Endothelial cell of umbilical vein (primary cell): ENCODE data around the gene COG2. TPM values are rescaled to one million over a fixed set of nuclear protein-coding genes. Genes with fewer than 3 reads are reported as not detected.

Experiments
- BruUV-seq: library from RNA; stranded (reverse); fragments of 400-500 nt; replicated peaks from 2 replicates; lab custom pipeline; 2021; lab: Mats Ljungman, UMichigan
- CTCF ChIA-PET: fragments of 300-600, 350-600 bp; sonication (Branson Sonifier 250); formaldehyde crosslinking; loops from one replicate; lab custom pipeline; 2021; ENCODE audit warnings: antibody characterized with exemption, inconsistent platforms; lab: Charles Lee
- POLR2A ChIA-PET: fragments of 300-600, 350-600 bp; sonication (Branson Sonifier 250); formaldehyde crosslinking; loops from one replicate; lab custom pipeline; 2021; ENCODE audit warnings: antibody characterized with exemption, inconsistent platforms; lab: Charles Lee
- DNase-seq: peaks from one replicate; pipeline ENCODE4 v3.0.0-alpha.2; 2011; ENCODE audit warnings: low read depth, low spot score
- FAIRE-seq: peaks from 2 replicates; lab custom pipeline; 2011; peaks lifted over from hg19 to GRCh38; lab: Jason Lieb, UNC
- H2AFZ ChIP-seq: 2 replicates; pipeline ENCODE4 v1.6.0; 2012; ENCODE audit warnings: low read depth, low read length, control low read depth, inconsistent platforms
- H3K27ac ChIP-seq: 2 replicates; pipeline ENCODE4 v1.5.1; 2011; ENCODE audit warnings: low read depth, mild to moderate bottlenecking, control low read depth, low read length, moderate library complexity; ENCODE audit not compliant: insufficient read depth
- H3K27me3 ChIP-seq, 2 experiments: 2 replicates each; pipeline versions ENCODE4 v1.6.0 to v1.6.1; 2011; ENCODE audit warnings: low read length in 2 of 2, mixed read lengths in 1 of 2; ENCODE audit not compliant: control insufficient read depth in 2 of 2, insufficient read depth in 2 of 2
- H3K36me3 ChIP-seq, 2 experiments: 2 replicates in 1 of 2; 3 replicates in 1 of 2; pipeline ENCODE4 v1.5.1; 2011; ENCODE audit warnings: low read length in 2 of 2, mild to moderate bottlenecking in 1 of 2, moderate library complexity in 1 of 2; ENCODE audit not compliant: control insufficient read depth in 2 of 2, insufficient read depth in 2 of 2; ENCODE audit errors: extremely low read depth in 1 of 2
- H3K4me1 ChIP-seq: 3 replicates; pipeline ENCODE4 v1.5.1; 2011; ENCODE audit warnings: mild to moderate bottlenecking, low read length; ENCODE audit not compliant: control insufficient read depth, insufficient read depth; ENCODE audit errors: extremely low read depth
- H3K4me2 ChIP-seq: 2 replicates; pipeline ENCODE4 v1.6.1; 2011; ENCODE audit warnings: low read length, control low read depth, mixed read lengths; ENCODE audit not compliant: insufficient read depth
- H3K4me3 ChIP-seq, 3 experiments: fragments of 200-600 bp in 1 of 3; sonication (generic), shearing (Covaris generic) in 1 of 3; replicated peaks in 1 of 3; 2 replicates each; pipeline ENCODE4 v1.5.1; 2011 to 2016; ENCODE audit warnings: control low read depth in 3 of 3, low read length in 3 of 3, mild to moderate bottlenecking in 2 of 3, inconsistent platforms in 1 of 3, low read depth in 1 of 3, moderate library complexity in 1 of 3; ENCODE audit not compliant: insufficient read depth in 1 of 3
- H3K79me2 ChIP-seq: 2 replicates; pipeline ENCODE4 v1.6.0; 2012; ENCODE audit warnings: low read length, inconsistent platforms; ENCODE audit not compliant: control insufficient read depth, insufficient read depth
- H3K9ac ChIP-seq: replicated peaks from 2 replicates; pipeline ENCODE3; 2011; ENCODE audit warnings: low read length, control low read depth; ENCODE audit not compliant: insufficient read depth; ENCODE audit errors: extremely low read depth
- H3K9me1 ChIP-seq: replicated peaks from 3 replicates; pipeline ENCODE4 v1.6.0; 2011; ENCODE audit warnings: mild to moderate bottlenecking, low read length; ENCODE audit not compliant: control insufficient read depth, insufficient read depth; ENCODE audit errors: extremely low read depth
- H3K9me3 ChIP-seq: replicated peaks from 2 replicates; pipeline ENCODE4 v1.5.1; 2012; ENCODE audit warnings: low read length, inconsistent platforms; ENCODE audit not compliant: control insufficient read depth, insufficient read depth
- H4K20me1 ChIP-seq: replicated peaks from 2 replicates; pipeline ENCODE3; 2011; ENCODE audit warnings: mild to moderate bottlenecking, low read length; ENCODE audit not compliant: control insufficient read depth, insufficient read depth; ENCODE audit errors: extremely low read depth
- EZH2 ChIP-seq: IDR thresholded peaks from 2 replicates; pipeline ENCODE4 v1.6.1; 2012; ENCODE audit warnings: borderline replicate concordance, low read depth, mild to moderate bottlenecking, moderate library complexity, low read length, inconsistent platforms; ENCODE audit not compliant: severe bottlenecking
- FOS ChIP-seq: IDR thresholded peaks from 2 replicates; pipeline ENCODE4 v1.6.1; 2011; ENCODE audit warnings: mild to moderate bottlenecking, low read length, moderate library complexity, borderline replicate concordance; ENCODE audit not compliant: insufficient read depth
- GATA2 ChIP-seq: IDR thresholded peaks from 2 replicates; pipeline ENCODE4 v1.7.0; 2011; ENCODE audit warnings: low read depth, mild to moderate bottlenecking, moderate library complexity, mixed read lengths, low read length; ENCODE audit not compliant: insufficient read length, insufficient read depth
- JUN ChIP-seq: IDR thresholded peaks from 2 replicates; pipeline ENCODE4 v1.6.1; 2011; ENCODE audit warnings: borderline replicate concordance, low read depth; ENCODE audit not compliant: insufficient read length, insufficient read depth
- MYC ChIP-seq: IDR thresholded peaks from one replicate; pipeline ENCODE4 v1.6.1; 2011; ENCODE audit warnings: mild to moderate bottlenecking, low read depth, low read length
- POLR2A ChIP-seq: IDR thresholded peaks from 2 replicates; pipeline ENCODE4 v1.6.1; 2012; ENCODE audit warnings: low read depth, mild to moderate bottlenecking, control low read depth, low read length
- POLR2AphosphoS5 ChIP-seq: IDR thresholded peaks from 2 replicates; pipeline ENCODE4 v1.6.1; 2012; ENCODE audit warnings: low read depth, mild to moderate bottlenecking, control low read depth, low read length, moderate library complexity; ENCODE audit not compliant: insufficient read depth
- dilution Hi-C: fragments of 300-500 bp; cut with MboI; formaldehyde crosslinking; loops from one replicate; pipeline ENCODE4 v1.15.0; 2019; ENCODE audit warnings: low sequenced_read_pairs; ENCODE audit not compliant: extremely low pct_ligation_motif_present
- intact Hi-C: fragments of 100-400 bp; cut with micrococcal nuclease; formaldehyde crosslinking; loops from one replicate; pipeline ENCODE4 v1.10.0; 2022
- polyA plus RNA-seq, 4 experiments: library from polyadenylated mRNA; depleted of rRNA in 3 of 4; stranded (reverse) in 3 of 4; unstranded in 1 of 4; fragments of >200 nt; gene quantifications; 2 replicates each; pipeline versions ENCODE4 v1.2.1 to v1.2.3, GENCODE V29; 2011 to 2012; ENCODE audit warnings: missing spikeins in 1 of 4
- total RNA-seq: library from RNA; stranded (reverse); gene quantifications from 2 replicates; pipeline ENCODE4 v1.2.3, GENCODE V29; 2021
- TF ChIP-seq, protein P1 (sequence below), 2 donors: IDR thresholded peaks; 1 replicate in 1 of 2; 2 replicates in 1 of 2; pipeline ENCODE4 v1.5.1; 2011; ENCODE audit warnings: low read length in 2 of 2, mild to moderate bottlenecking in 2 of 2, moderate library complexity in 2 of 2, control low read depth in 1 of 2, inconsistent platforms in 1 of 2, low read depth in 1 of 2; ENCODE audit not compliant: insufficient read depth in 1 of 2; ENCODE audit errors: extremely low read depth in 1 of 2
- TF ChIP-seq, protein P2 (sequence below): IDR thresholded peaks from 2 replicates; pipeline ENCODE4 v1.6.1; 2011; ENCODE audit not compliant: insufficient read depth, insufficient read length

COG2 gene
- total and polyA plus RNA-seq, 2 donors (not counting 3 experiments of a cell fraction or from before 2014, with no cell fraction given), result 7.6 to 24.2 TPM

DNA sequence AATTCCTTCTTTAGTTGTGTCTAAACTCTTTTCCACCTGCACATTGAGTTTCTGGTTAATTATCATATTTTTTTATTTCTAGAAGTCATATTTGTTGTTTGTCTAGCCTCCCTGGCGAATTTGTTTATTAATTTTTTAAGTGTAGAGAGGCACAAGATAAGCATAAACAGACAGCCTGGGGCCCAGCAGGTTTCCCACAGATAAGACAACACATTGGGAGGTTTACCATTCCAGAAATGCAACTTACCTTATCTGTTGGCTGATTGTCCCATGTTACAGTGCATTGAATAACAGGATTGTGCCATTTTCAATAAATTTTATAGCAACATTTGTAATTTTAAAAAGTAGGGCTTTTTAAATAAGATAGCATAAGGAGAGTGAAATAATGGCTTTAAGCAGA, 34.9 kb downstream of the COG2 start:
- Histone ChIP-seq H3K9me1 (no peaks in the 10 kb centered on the region), H4K20me1 (no peaks in the 10 kb centered on the region), H3K4me2 (no peak overlapping the region), H3K27me3 (no peaks in the 10 kb centered on the region), H3K27ac (no peak overlapping the region), H3K4me1 (peaks cover 4% of the 10 kb centered on the region), H3K79me2 (no peaks in the 10 kb centered on the region), H3K36me3 (peaks cover 3 to 14% of the 10 kb centered on the region in 2 experiments), H2AFZ (no peak overlapping the region), H3K9me3 (no peaks in the 10 kb centered on the region), H3K9ac (no peak overlapping the region), H3K4me3 (no peak overlapping the region)
- ChIA-PET POLR2A (no interaction called here), CTCF (no interaction called here)
- BruUV-seq, result no TSS peak
- intact Hi-C loops, result no loop called here
- no peak for FAIRE-seq
- TF ChIP-seq, protein P1, sequence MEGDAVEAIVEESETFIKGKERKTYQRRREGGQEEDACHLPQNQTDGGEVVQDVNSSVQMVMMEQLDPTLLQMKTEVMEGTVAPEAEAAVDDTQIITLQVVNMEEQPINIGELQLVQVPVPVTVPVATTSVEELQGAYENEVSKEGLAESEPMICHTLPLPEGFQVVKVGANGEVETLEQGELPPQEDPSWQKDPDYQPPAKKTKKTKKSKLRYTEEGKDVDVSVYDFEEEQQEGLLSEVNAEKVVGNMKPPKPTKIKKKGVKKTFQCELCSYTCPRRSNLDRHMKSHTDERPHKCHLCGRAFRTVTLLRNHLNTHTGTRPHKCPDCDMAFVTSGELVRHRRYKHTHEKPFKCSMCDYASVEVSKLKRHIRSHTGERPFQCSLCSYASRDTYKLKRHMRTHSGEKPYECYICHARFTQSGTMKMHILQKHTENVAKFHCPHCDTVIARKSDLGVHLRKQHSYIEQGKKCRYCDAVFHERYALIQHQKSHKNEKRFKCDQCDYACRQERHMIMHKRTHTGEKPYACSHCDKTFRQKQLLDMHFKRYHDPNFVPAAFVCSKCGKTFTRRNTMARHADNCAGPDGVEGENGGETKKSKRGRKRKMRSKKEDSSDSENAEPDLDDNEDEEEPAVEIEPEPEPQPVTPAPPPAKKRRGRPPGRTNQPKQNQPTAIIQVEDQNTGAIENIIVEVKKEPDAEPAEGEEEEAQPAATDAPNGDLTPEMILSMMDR (IDR thresholded peaks at IDR 0.05; ENCODE audit: extremely low read depth in 1 of 2, insufficient read depth in 1 of 2, low read depth in 1 of 2, low read length in 2 of 2), result no peak
- TF ChIP-seq POLR2A, result no peak
- no peak for TF ChIP-seq MYC
- TF ChIP-seq EZH2, result no peak
- no peak for TF ChIP-seq JUN
- TF ChIP-seq, protein P2, sequence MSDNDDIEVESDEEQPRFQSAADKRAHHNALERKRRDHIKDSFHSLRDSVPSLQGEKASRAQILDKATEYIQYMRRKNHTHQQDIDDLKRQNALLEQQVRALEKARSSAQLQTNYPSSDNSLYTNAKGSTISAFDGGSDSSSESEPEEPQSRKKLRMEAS, result no peak
- TF ChIP-seq GATA2, result no peak
- TF ChIP-seq FOS, result no peak
- TF ChIP-seq POLR2AphosphoS5, result no peak
- dilution Hi-C loops, result no loop called here
- no peak for DNase-seq
